NCI-H2107 (cell line): Measurements from ENCODE around the gene PHRF1.
"Not testable (repeated sequence)": the region's sequence is repeated elsewhere in the genome, so short reads cannot be mapped to it uniquely, and the experiment has no call there.

ENCODE experiments used
- DNase-seq: peaks from one replicate; lab custom pipeline; 2025; lab: John Stamatoyannopoulos, UW

The PHRF1 gene

GRCh38 chr11:574031-574570 is 2.2 kb upstream of the PHRF1 start:
- DNase-seq: not testable (repeated sequence)

GRCh38 chr11:574632-575312 is 1.5 kb upstream of the PHRF1 start:
- no peak for DNase-seq

GRCh38 chr11:575313-575995 is 816 bp upstream of the PHRF1 start:
- peak; percentile 83 for DNase-seq

DNA sequence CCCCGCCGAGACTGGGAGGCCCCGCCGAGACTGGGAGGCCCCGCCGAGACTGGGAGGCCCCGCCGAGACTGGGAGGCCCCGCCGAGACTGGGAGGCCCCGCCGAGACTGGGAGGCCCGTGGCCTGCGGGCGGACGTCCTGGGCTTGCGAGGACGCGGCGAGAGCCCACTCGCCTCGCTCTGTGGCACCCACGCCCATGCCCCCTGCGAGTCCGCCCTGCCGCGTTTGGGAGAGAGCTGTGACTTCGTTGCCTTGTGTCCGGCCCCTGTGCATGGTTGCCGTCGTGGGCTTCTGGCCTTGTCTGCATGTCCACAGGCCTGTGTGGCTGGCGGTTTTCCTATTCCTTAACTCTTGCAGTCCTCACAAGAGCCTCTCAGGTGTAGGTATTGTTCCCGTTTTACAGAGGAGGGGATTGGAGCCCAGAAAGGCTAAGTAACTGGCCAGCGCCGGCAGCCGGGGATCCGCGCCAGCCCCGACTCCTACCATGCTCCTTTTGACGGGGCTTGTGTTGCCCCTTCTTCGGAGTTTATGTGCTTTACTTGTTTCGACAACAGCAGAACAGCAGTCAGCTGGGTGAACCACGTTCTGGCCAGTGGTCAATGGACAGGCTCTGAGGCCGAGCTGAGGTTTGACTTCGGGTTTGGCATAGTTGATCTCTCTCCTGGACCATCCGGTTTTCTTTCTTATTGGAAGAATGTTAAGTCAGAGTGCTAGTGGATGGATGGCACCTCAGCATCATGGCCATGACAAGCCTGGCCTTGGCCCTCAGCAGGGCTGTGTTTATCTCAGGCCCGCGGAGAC is 741 bp downstream of the PHRF1 start:
- no peak for DNase-seq

- no peak for DNase-seq
Measured at GRCh38 chr11:577611-577894, 1.3 kb downstream of the PHRF1 start.

- no peak for DNase-seq
Measured at GRCh38 chr11:578276-579035, 2.2 kb downstream of the PHRF1 start.

DNA sequence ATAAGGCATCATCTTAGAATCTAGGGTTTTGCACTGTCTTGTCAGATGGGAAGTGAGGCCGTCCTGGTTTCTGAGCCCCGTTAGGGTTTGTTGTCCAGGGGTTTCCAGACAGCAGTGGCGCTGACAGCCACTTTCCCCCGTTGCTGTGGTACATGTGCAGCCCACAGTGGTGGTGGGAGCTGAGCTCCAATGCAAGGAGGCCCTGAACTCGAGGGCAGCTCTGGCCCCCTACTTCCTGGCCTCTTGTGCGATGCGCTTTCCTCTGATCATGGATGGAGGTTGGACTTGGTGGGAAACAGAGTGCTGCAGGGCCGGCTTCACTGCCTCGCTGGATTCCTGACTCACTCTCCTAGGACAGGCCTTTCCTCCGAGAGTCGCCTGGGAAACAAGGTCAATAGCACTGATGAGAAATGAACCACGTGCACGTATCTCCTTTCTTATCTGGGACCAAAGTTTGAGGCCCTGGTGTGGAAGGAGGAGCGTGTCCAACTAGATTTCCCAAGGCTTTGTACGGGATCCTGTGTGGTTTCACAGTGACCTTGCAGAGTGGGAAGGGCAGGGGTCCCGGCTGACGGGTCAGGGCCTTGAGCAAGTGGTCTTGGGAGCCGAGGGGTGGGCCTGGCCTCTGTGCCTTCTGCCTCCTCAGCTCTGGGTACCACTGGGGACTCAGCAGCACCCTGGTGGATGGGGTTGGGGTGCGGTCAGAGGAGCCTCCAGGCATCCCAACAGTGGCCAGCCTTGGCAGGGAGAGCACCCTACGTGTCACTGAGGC is 3.7 kb downstream of the PHRF1 start:
- DNase-seq: no peak

- DNase-seq: no peak
Measured at GRCh38 chr11:581342-581741, 5.1 kb downstream of the PHRF1 start.

DNA sequence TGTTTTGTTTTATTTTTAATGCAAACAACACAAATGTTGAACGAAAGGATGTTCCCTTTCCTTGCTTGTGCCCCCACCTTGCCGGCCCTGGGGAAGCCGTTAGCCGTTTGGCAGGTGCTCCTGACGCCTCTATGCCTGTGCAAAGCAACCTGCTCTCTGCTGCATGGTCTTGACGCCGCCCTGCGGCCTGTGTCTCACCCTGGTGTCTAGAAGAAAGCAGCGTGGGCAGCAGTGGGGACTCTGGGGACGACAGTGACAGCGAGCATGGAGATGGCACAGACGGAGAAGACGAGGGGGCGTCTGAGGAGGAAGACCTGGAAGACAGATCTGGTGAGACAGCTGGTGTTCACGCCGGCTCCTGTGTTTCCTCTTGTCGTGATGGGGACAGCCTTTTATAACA is 5.5 kb downstream of the PHRF1 start:
- no peak for DNase-seq

GRCh38 chr11:584287-584686 is 8.0 kb downstream of the PHRF1 start:
- no peak for DNase-seq

DNA sequence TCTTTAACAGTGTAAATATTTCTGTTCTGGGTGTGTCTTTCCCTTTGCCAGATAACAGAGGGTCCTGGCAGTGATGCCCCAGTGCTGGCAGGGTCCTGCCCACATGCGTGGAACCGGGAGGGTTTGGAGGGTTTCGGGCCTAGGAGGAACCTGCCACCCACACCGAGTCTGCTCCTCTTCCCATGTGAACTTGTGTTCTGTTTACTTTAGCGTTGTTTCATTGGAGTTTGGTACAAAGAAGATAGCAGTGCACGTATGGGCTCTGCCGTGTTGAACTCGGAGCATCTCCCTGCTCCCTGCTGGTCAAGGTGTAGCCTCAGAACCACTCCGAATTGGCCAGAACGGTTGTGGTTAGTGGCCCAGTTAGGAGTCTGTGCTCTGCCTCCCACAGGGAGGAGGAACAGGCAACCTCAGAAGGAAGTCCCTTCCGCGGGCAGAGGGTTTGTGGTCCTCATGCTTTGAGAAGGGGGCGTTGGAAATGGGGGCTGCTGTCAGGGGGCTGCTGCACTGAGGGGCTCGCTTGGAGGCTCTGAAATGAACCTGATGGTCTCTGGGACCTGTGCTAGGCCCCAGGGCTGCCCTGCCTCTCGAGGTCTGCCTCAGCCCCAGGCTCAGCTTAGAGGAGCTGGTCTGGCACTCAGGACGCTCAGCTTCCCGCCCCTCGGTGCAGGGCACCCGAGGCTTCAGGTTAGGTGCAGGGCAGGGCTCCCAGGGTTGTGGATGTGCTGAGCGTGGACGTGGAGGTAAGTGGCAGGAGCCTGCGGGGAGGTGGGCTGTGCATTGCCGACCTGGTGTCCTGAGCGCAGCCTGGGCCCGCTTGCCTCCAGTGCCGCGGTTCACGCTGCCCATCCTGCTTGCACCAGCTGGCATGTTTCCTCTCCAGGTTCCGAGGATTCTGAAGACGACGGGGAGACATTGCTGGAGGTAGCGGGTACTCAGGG is 10.4 kb downstream of the PHRF1 start:
- no peak for DNase-seq

DNA sequence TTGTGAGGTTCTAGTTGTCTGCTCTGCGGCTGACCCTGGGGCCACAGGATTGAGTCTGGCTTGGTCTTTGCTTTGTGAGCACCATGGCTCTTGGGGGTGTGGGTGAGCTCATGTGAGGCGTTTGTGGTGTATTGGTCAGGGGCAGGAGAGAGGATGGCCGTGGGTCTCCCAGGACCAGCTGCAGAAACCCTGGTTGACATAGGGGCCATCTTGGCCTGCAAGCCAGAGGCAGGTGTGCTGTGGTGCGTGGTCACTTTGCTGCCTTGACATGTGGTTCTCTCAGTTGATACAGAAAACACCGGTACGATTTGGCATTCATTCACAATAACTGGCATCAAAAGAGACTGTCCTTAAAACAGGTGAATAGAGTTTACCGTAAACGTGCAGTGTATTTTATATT is 11.3 kb downstream of the PHRF1 start:
- no peak for DNase-seq

DNA sequence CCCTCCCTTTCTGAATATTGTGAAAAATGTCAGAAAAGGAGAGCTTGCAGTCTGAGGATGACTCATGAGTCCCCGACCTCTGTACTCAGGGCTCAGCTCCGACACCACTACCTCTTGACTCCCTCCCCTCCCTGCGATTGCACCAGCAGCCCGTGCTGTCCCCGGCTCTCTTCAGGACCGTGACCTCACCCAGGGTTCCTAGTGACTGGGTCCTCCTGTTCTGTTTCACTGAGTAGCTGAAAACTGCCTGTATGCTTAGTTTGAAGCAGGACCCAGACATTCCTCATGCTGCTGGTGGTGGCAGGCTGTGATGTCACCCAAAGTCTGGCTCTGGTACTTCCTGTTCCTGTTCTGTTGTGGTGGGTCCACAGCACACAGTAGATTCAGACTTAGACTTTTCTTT is 11.7 kb downstream of the PHRF1 start:
- DNase-seq: no peak

- DNase-seq: no peak
Measured at GRCh38 chr11:589798-590197, 13.5 kb downstream of the PHRF1 start.

DNA sequence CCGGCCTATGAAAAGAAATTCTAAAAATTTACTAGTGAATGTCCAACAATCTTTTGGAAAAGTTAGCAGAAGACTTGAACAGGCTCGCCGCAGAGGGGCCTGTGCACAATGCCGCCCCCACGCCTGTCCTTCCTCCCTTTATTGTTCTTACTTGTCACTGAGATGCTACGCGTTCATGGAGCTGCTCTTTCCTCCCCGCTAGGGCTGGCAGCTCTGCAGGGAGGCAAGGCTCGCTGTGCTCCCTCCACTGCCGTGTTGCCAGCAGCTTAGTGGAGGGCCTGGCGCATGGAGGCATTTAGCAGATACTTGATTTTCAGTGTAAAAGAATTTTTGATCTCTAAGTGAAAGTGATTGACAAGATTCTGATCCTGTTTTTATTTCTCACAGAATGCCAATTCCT is 14.7 kb downstream of the PHRF1 start:
- DNase-seq: no peak

- no peak for DNase-seq
Measured at GRCh38 chr11:592501-592900, 16.2 kb downstream of the PHRF1 start.

GRCh38 chr11:592918-593317 is 16.6 kb downstream of the PHRF1 start:
- DNase-seq: no peak

- no peak for DNase-seq
Measured at GRCh38 chr11:593347-593746, 17.1 kb downstream of the PHRF1 start.

DNA sequence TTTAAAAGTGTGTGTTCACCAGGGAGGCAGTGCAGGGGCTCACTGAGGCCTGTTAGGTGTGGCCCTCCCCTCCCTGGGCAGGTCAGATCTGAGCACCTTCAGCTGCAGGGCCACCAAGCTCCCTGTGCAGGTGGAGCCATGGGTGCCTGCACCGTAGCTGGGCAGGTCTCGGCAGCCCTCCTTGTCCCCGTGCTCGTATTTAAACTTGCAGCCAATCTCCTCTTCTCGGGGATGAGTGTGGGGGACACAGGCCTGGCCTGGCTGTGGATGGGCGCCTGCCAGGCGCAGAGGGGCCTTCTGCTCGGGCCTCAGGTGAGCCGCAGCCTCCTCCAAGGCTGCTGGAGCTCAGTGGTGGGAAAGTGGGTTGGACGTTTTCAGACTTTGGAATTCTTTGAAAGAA is 19.1 kb downstream of the PHRF1 start:
- no peak for DNase-seq

- no peak for DNase-seq
Measured at GRCh38 chr11:596374-596773, 20.1 kb downstream of the PHRF1 start.
